CD4-positive, alpha-beta T cell (primary cell): ENCODE data around the gene BORCS8. TPM values are rescaled to one million over a fixed set of nuclear protein-coding genes. Genes with fewer than 3 reads are reported as not detected.

Experiments
- ATAC-seq: fragments of 200-7000 bp; cut with Tn5 transposase; one replicate; pipeline ENCODE4 v1.10.0; 2022; ENCODE audit warnings: mild to moderate bottlenecking; ENCODE audit not compliant: poor library complexity
- CTCF ChIA-PET: fragments of 350-600 bp; sonication (Branson Sonifier 250); formaldehyde crosslinking; loops from one replicate; lab custom pipeline; 2021; ENCODE audit warnings: antibody characterized with exemption, inconsistent platforms; lab: Charles Lee
- POLR2A ChIA-PET: fragments of 350-600 bp; sonication (Branson Sonifier 250); formaldehyde crosslinking; loops from one replicate; lab custom pipeline; 2021; ENCODE audit warnings: antibody characterized with exemption, inconsistent platforms; lab: Charles Lee
- DNase-seq, 14 experiments: peaks; one replicate each; pipeline ENCODE4 v3.0.0-alpha.2; 2013 to 2020; ENCODE audit warnings: mixed read lengths in 2 of 14
- H3K27ac ChIP-seq, 2 donors: one replicate each; pipeline versions ENCODE4 v1.5.1 to v1.7.0; 2013; ENCODE audit warnings: low read length in 2 of 2, low read depth in 1 of 2, mild to moderate bottlenecking in 1 of 2
- H3K27me3 ChIP-seq, 2 experiments: 1 replicate in 1 of 2; 2 replicates in 1 of 2; pipeline versions ENCODE4 v1.6.1 to v1.7.0; 2013; ENCODE audit warnings: low read length in 2 of 2, control low read depth in 1 of 2, mild to moderate bottlenecking in 1 of 2, moderate library complexity in 1 of 2; ENCODE audit not compliant: insufficient read depth in 2 of 2, control insufficient read depth in 1 of 2
- H3K36me3 ChIP-seq: one replicate; pipeline ENCODE4 v1.6.1; 2013; ENCODE audit warnings: low read length, control low read depth; ENCODE audit not compliant: insufficient read depth
- H3K4me1 ChIP-seq: one replicate; pipeline ENCODE4 v1.6.1; 2013; ENCODE audit warnings: low read length, control low read depth; ENCODE audit not compliant: insufficient read depth
- H3K4me3 ChIP-seq: one replicate; pipeline ENCODE4 v1.5.1; 2013; ENCODE audit warnings: mild to moderate bottlenecking, low read length, moderate library complexity
- H3K9me3 ChIP-seq, 2 experiments: 1 replicate in 1 of 2; 2 replicates in 1 of 2; pipeline versions ENCODE4 v1.6.1 to v1.7.0; 2013; ENCODE audit warnings: low read length in 2 of 2, mild to moderate bottlenecking in 2 of 2, control low read depth in 1 of 2, moderate library complexity in 1 of 2; ENCODE audit not compliant: control insufficient read depth in 1 of 2, insufficient read depth in 1 of 2
- H3K27ac Mint-ChIP-seq: one replicate; pipeline ENCODE4 v1.8.0; 2020; ENCODE audit warnings: mixed read lengths
- H3K27me3 Mint-ChIP-seq: one replicate; pipeline ENCODE4 v1.8.0; 2021; ENCODE audit warnings: mixed read lengths
- H3K36me3 Mint-ChIP-seq: one replicate; pipeline ENCODE4 v1.8.0; 2021; ENCODE audit warnings: low read depth, mixed read lengths
- H3K4me1 Mint-ChIP-seq: one replicate; pipeline ENCODE4 v1.8.0; 2021; ENCODE audit warnings: low read depth, mixed read lengths
- H3K4me3 Mint-ChIP-seq: one replicate; pipeline ENCODE4 v1.8.0; 2020; ENCODE audit warnings: mild to moderate bottlenecking, mixed read lengths
- H3K9me3 Mint-ChIP-seq: one replicate; pipeline ENCODE4 v1.8.0; 2020; ENCODE audit warnings: mixed read lengths
- CTCF ChIP-seq: fragments of 200-600 bp; IDR thresholded peaks from one replicate; pipeline ENCODE4 v1.8.0; 2022; ENCODE audit warnings: antibody characterized with exemption, mild to moderate bottlenecking
- intact Hi-C, 2 experiments: fragments of 100-400 bp; cut with DNase I in 1 of 2; cut with micrococcal nuclease in 1 of 2; formaldehyde crosslinking; loops; one replicate each; pipeline versions ENCODE4 v1.15.1 to v1.9.0; 2023 to 2025; cut with DNase I, micrococcal nuclease
- total RNA-seq, 174 experiments: library from RNA in 2 of 174; stranded (reverse) in 2 of 174; gene quantifications; one replicate each; pipeline ENCODE4 v1.2.3 and lab custom pipeline; 2021 to 2026

BORCS8 gene
- total RNA-seq, 2 experiments from 2014 or later: 12.0 to 15.0 TPM

GRCh38 chr19:19131989-19132388 is 60.0 kb downstream of the BORCS8 start:
- no peaks in the 10 kb centered on the region for H3K36me3 ChIP-seq
- Mint-ChIP-seq H3K27ac (no peak overlapping the region), H3K4me3 (no peak overlapping the region), H3K4me1 (peaks cover 3% of the 10 kb centered on the region), H3K9me3 (no peaks in the 10 kb centered on the region), H3K36me3 (peaks cover 15% of the 10 kb centered on the region), H3K27me3 (no peaks in the 10 kb centered on the region)
- no peak for DNase-seq
- ChIA-PET CTCF (no interaction called here), POLR2A (interaction anchor here (0.5 kb wide), 1 partner anchor 301 kb away, joined by 3 read pairs; no protein-coding TSS in a partner anchor)
- ATAC-seq: no peak
- no peak overlapping the region for H3K4me3 ChIP-seq
- peaks cover 9% of the 10 kb centered on the region for H3K4me1 ChIP-seq
- TF ChIP-seq CTCF: no peak
- H3K9me3 ChIP-seq: peaks cover 8 to 14% of the 10 kb centered on the region in 2 experiments
- no peak overlapping the region for H3K27ac ChIP-seq
- intact Hi-C loops: no loop called here
- H3K27me3 ChIP-seq: no peaks in the 10 kb centered on the region

Other genes with a start within 250 kb of the BORCS8 start
- gene SUGP2, start 158.6 kb downstream of the BORCS8 start, total RNA-seq: 100 to 1,000 TPM; 106 to 110 TPM
- 1 to 10 TPM; 5.9 to 6.0 TPM for gene ARMC6, start 158.5 kb downstream of the BORCS8 start, total RNA-seq
- 10 to 100 TPM; 15.1 to 15.4 TPM for gene SLC25A42, start 128.2 kb downstream of the BORCS8 start, total RNA-seq
- 10 to 100 TPM in 1 of 2 experiments, 1 to 10 TPM in 1; 8.2 to 10.9 TPM for gene TMEM161A, start 53.7 kb downstream of the BORCS8 start, total RNA-seq
- gene MEF2B, start 21.9 kb downstream of the BORCS8 start, total RNA-seq: 1 to 10 TPM; 1.9 to 3.0 TPM
- gene RFXANK, start 106 bp upstream of the BORCS8 start, total RNA-seq: 10 to 100 TPM; 36.3 to 37.2 TPM
- gene NR2C2AP, start 11.3 kb upstream of the BORCS8 start, total RNA-seq: 10 to 100 TPM; 10.5 to 11.5 TPM
- gene NCAN, start 19.8 kb upstream of the BORCS8 start, total RNA-seq: not detected
- gene TM6SF2, start 81.1 kb upstream of the BORCS8 start, total RNA-seq: not detected
- gene SUGP1, start 128.4 kb upstream of the BORCS8 start, total RNA-seq: 10 to 100 TPM; 49.7 to 56.0 TPM
- gene MAU2, start 128.7 kb upstream of the BORCS8 start, total RNA-seq: 100 to 1,000 TPM; 132 to 133 TPM
- gene GATAD2A, start 213.5 kb upstream of the BORCS8 start, total RNA-seq: 100 to 1,000 TPM; 104 to 107 TPM